Suprapubic skin (tissue), 3 donors: ENCODE data around the gene ANO2.

Source experiments
- CTCF ChIP-seq, 2 donors: fragments of 200-600 bp in 1 of 2; fragments of 450-650 bp in 1 of 2; sonication (generic) in 1 of 2; IDR thresholded peaks; one replicate each; pipeline ENCODE4 v1.5.1; 2016 to 2019; ENCODE audit warnings: antibody characterized with exemption in 2 of 2, mild to moderate bottlenecking in 1 of 2, moderate library complexity in 1 of 2
- POLR2A ChIP-seq, 2 donors: fragments of 450-650 bp; IDR thresholded peaks; one replicate each; pipeline ENCODE4 v1.6.1; 2017; ENCODE audit warnings: antibody characterized with exemption in 2 of 2, mild to moderate bottlenecking in 2 of 2, moderate library complexity in 2 of 2

GRCh38 chr12:5871741-5872140 is 73.3 kb downstream of the ANO2 start:
- TF ChIP-seq POLR2A (IDR thresholded peaks at IDR 0.05) (no peak), CTCF (IDR thresholded peaks at IDR 0.05) (no peak)
